Trophoblast cell (in vitro differentiated cells and primary cell): ENCODE measurements around the gene TALDO1.

Experiments
- DNase-seq, 2 donors: peaks; one replicate each; pipeline ENCODE4 v3.0.0-alpha.2; 2016
- H2AFZ ChIP-seq: 2 replicates; pipeline ENCODE4 v1.6.1; 2013; ENCODE audit warnings: low read length, moderate library complexity, mild to moderate bottlenecking; ENCODE audit not compliant: insufficient read depth, poor library complexity
- H2AK5ac ChIP-seq: 2 replicates; pipeline ENCODE4 v1.6.1; 2013; ENCODE audit warnings: mild to moderate bottlenecking, low read length
- H2BK120ac ChIP-seq: 2 replicates; pipeline ENCODE4 v1.6.1; 2013; ENCODE audit warnings: low read length, mild to moderate bottlenecking, moderate library complexity; ENCODE audit not compliant: insufficient read depth, poor library complexity
- H2BK12ac ChIP-seq: 2 replicates; pipeline ENCODE4 v1.6.1; 2013; ENCODE audit warnings: mild to moderate bottlenecking, low read length, moderate library complexity
- H2BK5ac ChIP-seq: 2 replicates; pipeline ENCODE4 v1.6.1; 2013; ENCODE audit warnings: low read length, low read depth, moderate library complexity, mild to moderate bottlenecking; ENCODE audit not compliant: poor library complexity
- H3K14ac ChIP-seq: 2 replicates; pipeline ENCODE4 v1.6.1; 2013; ENCODE audit warnings: mild to moderate bottlenecking, low read length
- H3K18ac ChIP-seq: 2 replicates; pipeline ENCODE4 v1.6.1; 2013; ENCODE audit warnings: mild to moderate bottlenecking, low read length
- H3K23ac ChIP-seq: 2 replicates; pipeline ENCODE4 v1.6.1; 2013; ENCODE audit warnings: low read length
- H3K27ac ChIP-seq: 2 replicates; pipeline ENCODE4 v1.5.1; 2013; ENCODE audit warnings: low read depth, mild to moderate bottlenecking, inconsistent platforms, low read length, moderate library complexity
- H3K27me3 ChIP-seq: 2 replicates; pipeline ENCODE4 v1.6.1; 2013; ENCODE audit warnings: inconsistent platforms, mild to moderate bottlenecking, low read length, moderate library complexity; ENCODE audit not compliant: insufficient read depth
- H3K36me3 ChIP-seq, 2 experiments: 1 replicate in 1 of 2; 2 replicates in 1 of 2; pipeline ENCODE4 v1.6.1; 2013; ENCODE audit warnings: low read length in 2 of 2, mild to moderate bottlenecking in 2 of 2, moderate library complexity in 1 of 2; ENCODE audit not compliant: insufficient read depth in 2 of 2, control insufficient read depth in 1 of 2
- H3K4ac ChIP-seq: 2 replicates; pipeline ENCODE4 v1.6.1; 2013; ENCODE audit warnings: low read depth, mild to moderate bottlenecking, low read length, moderate library complexity
- H3K4me1 ChIP-seq, 2 experiments: 1 replicate in 1 of 2; 2 replicates in 1 of 2; pipeline ENCODE4 v1.6.1; 2013; ENCODE audit warnings: low read length in 2 of 2, mild to moderate bottlenecking in 2 of 2, moderate library complexity in 1 of 2; ENCODE audit not compliant: insufficient read depth in 2 of 2, control insufficient read depth in 1 of 2
- H3K4me2 ChIP-seq: 2 replicates; pipeline ENCODE4 v1.6.1; 2013; ENCODE audit warnings: inconsistent platforms, mild to moderate bottlenecking, low read length, moderate library complexity
- H3K4me3 ChIP-seq: 2 replicates; pipeline ENCODE4 v1.5.1; 2013; ENCODE audit warnings: mild to moderate bottlenecking, low read depth, low read length, inconsistent platforms
- H3K79me1 ChIP-seq: one replicate; pipeline ENCODE4 v1.6.1; 2013; ENCODE audit warnings: low read length
- H3K79me2 ChIP-seq: 2 replicates; pipeline ENCODE4 v1.6.1; 2013; ENCODE audit warnings: low read length, mild to moderate bottlenecking; ENCODE audit not compliant: control insufficient read depth, insufficient read depth, poor library complexity
- H3K9ac ChIP-seq: 2 replicates; pipeline ENCODE4 v1.6.1; 2013; ENCODE audit warnings: mild to moderate bottlenecking, low read length
- H3K9me3 ChIP-seq: 2 replicates; pipeline ENCODE4 v1.6.1; 2013; ENCODE audit warnings: low read depth, mild to moderate bottlenecking, control low read depth, inconsistent platforms, low read length; ENCODE audit not compliant: insufficient read depth
- H4K12ac ChIP-seq: 2 replicates; pipeline ENCODE4 v1.6.1; 2013; ENCODE audit warnings: low read depth, mild to moderate bottlenecking, low read length, moderate library complexity
- H4K8ac ChIP-seq: 2 replicates; pipeline ENCODE4 v1.6.1; 2013; ENCODE audit warnings: low read depth, mild to moderate bottlenecking, low read length, moderate library complexity
- H4K91ac ChIP-seq: one replicate; pipeline ENCODE4 v1.6.1; 2013; ENCODE audit warnings: low read depth, mild to moderate bottlenecking, low read length, moderate library complexity
- WGBS: extraction: QIAGEN DNeasy Blood & Tissue Kit; methylation state at CpG from one replicate; pipeline ENCODE4 v1.1.7; 2013; ENCODE audit warnings: missing lambda C conversion rate; ENCODE audit not compliant: insufficient read length, insufficient coverage; ENCODE audit errors: extremely low coverage; 5-methylcytosine and 5-hydroxymethylcytosine counted together

The TALDO1 gene

DNA sequence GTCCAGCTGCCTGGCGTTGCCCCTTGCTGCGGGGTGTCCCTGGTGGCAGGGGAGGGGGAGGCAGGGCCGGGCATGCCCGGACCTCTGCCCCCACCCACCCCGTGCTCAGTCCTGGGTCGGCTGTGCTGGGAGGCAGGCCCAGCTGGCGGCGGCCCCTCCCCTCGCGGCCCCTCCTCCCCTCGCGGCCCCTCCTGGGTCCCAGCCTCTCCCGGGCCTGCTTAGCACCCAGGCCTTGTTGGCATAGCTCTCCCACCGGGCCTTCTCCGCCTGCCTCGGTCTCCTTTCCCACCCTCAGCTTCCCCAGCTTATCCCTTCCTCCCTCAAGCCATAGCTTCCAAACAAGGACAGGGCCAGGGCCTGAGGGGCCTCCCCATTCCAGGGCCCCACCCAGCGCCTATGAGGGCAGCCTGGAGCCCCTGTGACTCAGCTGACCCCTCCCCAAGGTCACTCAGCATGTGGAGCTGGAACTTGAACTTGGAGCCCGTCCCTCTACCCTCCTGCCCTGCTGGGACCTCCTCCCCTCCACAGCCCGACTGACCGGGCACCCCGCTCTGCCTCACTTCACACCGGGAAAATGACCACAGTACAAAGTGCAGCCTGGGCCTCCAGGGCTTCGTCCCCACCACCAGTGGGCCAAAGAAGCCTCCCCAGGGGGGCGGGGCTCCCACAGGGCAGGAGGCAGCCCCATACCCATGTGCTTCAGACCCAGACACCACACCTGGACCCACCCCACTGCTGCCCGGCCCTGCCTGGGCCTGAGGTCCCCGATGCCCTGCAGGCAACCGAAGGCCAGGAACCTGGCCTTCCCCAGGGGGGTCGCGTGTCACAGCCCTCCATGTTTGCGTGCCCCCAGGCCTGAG is 40.1 kb upstream of the TALDO1 start:
- Histone ChIP-seq H2BK12ac (peak overlapping the region; percentile 62), H3K9me3 (no peaks in the 10 kb centered on the region), H3K27me3 (no peaks in the 10 kb centered on the region), H3K4me2 (peak overlapping the region; percentile 58), H4K91ac (peak overlapping the region; percentile 99), H2AK5ac (peak overlapping the region; percentile 90), H3K4me1 (peaks cover 34 to 49% of the 10 kb centered on the region in 2 experiments), H3K27ac (peak overlapping the region; percentile 83), H3K4me3 (peak overlapping the region; percentile 77), H3K18ac (peak overlapping the region; percentile 100), H3K79me1 (peaks cover 36% of the 10 kb centered on the region), H3K4ac (peak overlapping the region; percentile 98), H3K9ac (peak overlapping the region; percentile 80), H4K8ac (peak overlapping the region; percentile 95), H3K36me3 (peaks cover 26 to 32% of the 10 kb centered on the region in 2 experiments), H3K23ac (no peak overlapping the region), H3K14ac (peak overlapping the region; percentile 95), H4K12ac (peak overlapping the region; percentile 79), H3K79me2 (peaks cover 27% of the 10 kb centered on the region), H2AFZ (peak overlapping the region; percentile 75), H2BK120ac (peak overlapping the region; percentile 92), H2BK5ac (peak overlapping the region; percentile 92)
- whole genome bisulfite sequencing: no CpG with 5 or more reads among the region's 30 CpGs
- DNase-seq: peak; percentile 76 to 83

DNA sequence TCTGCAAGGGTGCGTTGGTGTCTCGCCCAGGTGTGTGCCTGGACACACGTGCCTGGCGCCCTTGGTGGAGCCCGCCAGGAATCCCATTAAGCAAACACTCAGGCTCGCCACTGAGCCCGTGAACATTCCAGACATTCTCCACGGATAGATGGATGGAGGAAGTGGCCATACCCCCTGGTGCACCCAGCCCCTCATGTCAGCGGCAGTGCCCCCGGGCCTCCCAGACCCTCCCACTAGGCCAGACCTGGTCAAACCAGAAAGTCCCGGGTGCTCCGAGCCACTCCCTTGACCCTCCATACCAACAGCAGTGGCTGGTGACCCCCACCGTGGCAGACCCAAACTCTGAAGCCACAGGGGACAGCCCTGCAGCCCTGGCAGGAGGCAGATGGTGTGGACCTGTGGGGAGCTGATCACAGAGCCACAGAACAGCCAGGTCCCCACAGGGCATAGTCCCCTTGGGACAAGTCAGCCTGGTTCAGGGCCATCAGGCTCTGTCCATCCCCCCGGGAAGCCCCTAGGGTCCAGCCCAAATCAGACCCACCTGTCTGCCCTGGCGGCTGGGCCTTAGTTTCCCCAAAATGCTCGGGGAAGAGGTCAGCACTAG is 39.3 kb upstream of the TALDO1 start:
- Histone ChIP-seq H3K18ac (peak overlapping the region; percentile 72), H2BK12ac (peak overlapping the region; percentile 62), H2BK5ac (no peak overlapping the region), H3K27me3 (no peaks in the 10 kb centered on the region), H3K4me2 (peak overlapping the region; percentile 58), H3K27ac (peak overlapping the region; percentile 83), H3K9ac (no peak overlapping the region), H4K12ac (no peak overlapping the region), H3K14ac (peak overlapping the region; percentile 48), H2BK120ac (peak overlapping the region; percentile 23), H4K8ac (peak overlapping the region; percentile 12), H3K4ac (peak overlapping the region; percentile 78), H3K79me1 (peaks cover 36% of the 10 kb centered on the region), H3K9me3 (no peaks in the 10 kb centered on the region), H3K36me3 (peaks cover 27 to 33% of the 10 kb centered on the region in 2 experiments), H3K4me3 (peak overlapping the region; percentile 11), H2AFZ (no peak overlapping the region), H2AK5ac (peak overlapping the region; percentile 70), H3K4me1 (peaks cover 34 to 49% of the 10 kb centered on the region in 2 experiments), H3K79me2 (peaks cover 27% of the 10 kb centered on the region), H3K23ac (no peak overlapping the region), H4K91ac (peak overlapping the region; percentile 99)
- WGBS: no CpG with 5 or more reads among the region's 16 CpGs
- DNase-seq: peak; percentile 48 to 68

DNA sequence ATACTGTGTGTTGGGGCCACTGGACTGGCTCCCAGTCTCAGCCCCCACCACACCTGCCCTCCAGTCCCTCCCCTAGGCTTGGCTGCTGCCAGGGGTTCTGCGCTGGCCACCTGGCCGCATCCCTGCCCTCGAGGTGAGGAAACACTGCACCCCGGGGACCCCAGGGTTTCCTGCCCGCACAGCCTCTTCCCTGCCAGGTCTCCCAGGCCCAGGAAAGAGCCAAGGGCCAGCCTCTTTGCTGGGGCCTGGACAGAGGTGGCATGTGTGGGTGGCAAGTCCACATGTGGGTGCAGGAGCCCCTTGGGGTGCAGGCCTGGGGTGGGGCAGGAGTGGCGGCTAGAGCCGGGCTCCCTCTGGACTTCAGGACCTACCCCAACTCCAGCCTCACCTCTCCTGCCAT is 38.8 kb upstream of the TALDO1 start:
- Histone ChIP-seq H3K79me1 (peaks cover 36% of the 10 kb centered on the region), H2BK5ac (peak overlapping the region; percentile 10), H3K18ac (peak overlapping the region; percentile 72), H4K8ac (no peak overlapping the region), H2AK5ac (peak overlapping the region; percentile 65), H4K91ac (peak overlapping the region; percentile 45), H3K36me3 (peaks cover 22 to 32% of the 10 kb centered on the region in 2 experiments), H3K4me3 (no peak overlapping the region), H3K27ac (no peak overlapping the region), H2BK12ac (peak overlapping the region; percentile 25), H3K79me2 (peaks cover 27% of the 10 kb centered on the region), H3K9me3 (no peaks in the 10 kb centered on the region), H3K4ac (peak overlapping the region; percentile 78), H3K14ac (peak overlapping the region; percentile 29), H3K4me1 (peaks cover 34 to 49% of the 10 kb centered on the region in 2 experiments), H3K9ac (no peak overlapping the region), H3K27me3 (no peaks in the 10 kb centered on the region), H3K4me2 (no peak overlapping the region), H2BK120ac (no peak overlapping the region), H2AFZ (no peak overlapping the region), H3K23ac (no peak overlapping the region), H4K12ac (no peak overlapping the region)
- no CpG with 5 or more reads among the region's 7 CpGs for WGBS
- DNase-seq: no peak

- no peak for DNase-seq
- Histone ChIP-seq H2BK5ac (no peak overlapping the region), H3K23ac (no peak overlapping the region), H4K91ac (peak overlapping the region; percentile 10), H3K9ac (no peak overlapping the region), H2AK5ac (no peak overlapping the region), H3K27ac (no peak overlapping the region), H3K79me2 (peaks cover 27% of the 10 kb centered on the region), H3K4ac (peak overlapping the region; percentile 19), H2BK12ac (peak overlapping the region; percentile 72), H3K36me3 (peaks cover 20 to 33% of the 10 kb centered on the region in 2 experiments), H3K4me2 (no peak overlapping the region), H4K8ac (no peak overlapping the region), H3K27me3 (no peaks in the 10 kb centered on the region), H2AFZ (no peak overlapping the region), H3K79me1 (peaks cover 36% of the 10 kb centered on the region), H3K4me3 (no peak overlapping the region), H4K12ac (no peak overlapping the region), H3K9me3 (no peaks in the 10 kb centered on the region), H3K4me1 (peaks cover 34 to 49% of the 10 kb centered on the region in 2 experiments), H2BK120ac (peak overlapping the region; percentile 29), H3K18ac (peak overlapping the region; percentile 2), H3K14ac (peak overlapping the region; percentile 1)
- WGBS: no CpG with 5 or more reads among the region's 27 CpGs
Measured at GRCh38 chr11:709109-709997, 37.9 kb upstream of the TALDO1 start.
